ENCODE data around the gene TMA16.

TMA16 gene

DNA sequence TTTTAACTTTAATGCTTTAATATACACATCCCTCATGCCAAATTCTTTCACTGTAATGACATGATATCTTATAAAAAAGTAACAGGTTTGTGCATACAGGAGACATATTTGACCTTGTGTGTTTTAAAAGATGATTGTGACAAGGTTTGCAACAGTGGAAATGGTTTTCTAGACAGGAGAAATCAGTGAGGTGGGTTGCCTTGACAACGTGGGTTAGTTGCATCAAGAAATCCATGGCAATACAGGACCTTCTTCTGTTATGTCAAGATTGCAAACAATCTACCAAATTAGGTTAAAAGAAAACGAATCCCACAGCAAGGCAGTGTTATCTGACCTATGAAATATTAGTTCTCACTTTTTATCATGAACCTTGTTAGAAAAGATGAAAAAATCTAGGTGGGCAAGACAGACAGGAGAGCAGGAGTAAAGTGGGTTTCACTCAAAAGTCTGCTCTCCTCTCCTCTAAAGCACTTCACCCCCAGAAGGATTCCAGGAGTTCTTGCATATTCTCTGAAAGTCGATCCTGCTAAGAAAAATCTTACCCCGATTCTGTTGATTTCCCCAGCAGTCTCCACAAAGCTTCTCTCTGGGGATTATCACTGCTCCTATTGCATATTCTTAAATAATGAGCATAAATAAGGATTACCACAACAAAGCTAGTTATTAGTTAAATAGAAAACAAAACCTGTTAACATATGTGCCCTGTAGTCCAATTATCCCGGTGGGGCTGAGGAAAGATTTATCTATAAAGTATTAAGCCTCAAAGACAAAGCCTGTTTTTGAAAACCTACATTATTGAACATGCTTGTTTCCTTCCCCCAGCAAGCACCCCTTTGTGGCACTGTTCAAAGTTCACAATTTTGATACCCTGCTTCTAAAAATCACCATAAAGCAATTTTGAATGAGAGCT lies 71.0 kb downstream of the TMA16 start:
- no peak for DNase-seq

GRCh38 chr4:163566257-163566796 lies 71.8 kb downstream of the TMA16 start:
- DNase-seq: no peak

GRCh38 chr4:163568843-163569242 lies 74.4 kb downstream of the TMA16 start:
- DNase-seq: no peak

All from CD4-positive, alpha-beta T cell treated with Interferon alpha-2 for 1 hour (primary cell).